HFF-Myc (cell line): ENCODE measurements around the gene RNF150.

Source experiments
- DNase-seq: peaks from one replicate; pipeline ENCODE4 v3.0.0-alpha.2; 2011; ENCODE audit warnings: low read depth; ENCODE audit errors: extremely low read depth
- H3K4me3 ChIP-seq: replicated peaks from 2 replicates; pipeline ENCODE4 v1.5.1; 2011; ENCODE audit warnings: low read depth, mild to moderate bottlenecking, control low read depth, low read length
- TF ChIP-seq, protein P1 (sequence below): IDR thresholded peaks from 2 replicates; pipeline ENCODE4 v1.5.1; 2012; ENCODE audit warnings: mild to moderate bottlenecking, low read depth, low read length, control low read depth; ENCODE audit errors: missing control alignments

Gene RNF150

DNA sequence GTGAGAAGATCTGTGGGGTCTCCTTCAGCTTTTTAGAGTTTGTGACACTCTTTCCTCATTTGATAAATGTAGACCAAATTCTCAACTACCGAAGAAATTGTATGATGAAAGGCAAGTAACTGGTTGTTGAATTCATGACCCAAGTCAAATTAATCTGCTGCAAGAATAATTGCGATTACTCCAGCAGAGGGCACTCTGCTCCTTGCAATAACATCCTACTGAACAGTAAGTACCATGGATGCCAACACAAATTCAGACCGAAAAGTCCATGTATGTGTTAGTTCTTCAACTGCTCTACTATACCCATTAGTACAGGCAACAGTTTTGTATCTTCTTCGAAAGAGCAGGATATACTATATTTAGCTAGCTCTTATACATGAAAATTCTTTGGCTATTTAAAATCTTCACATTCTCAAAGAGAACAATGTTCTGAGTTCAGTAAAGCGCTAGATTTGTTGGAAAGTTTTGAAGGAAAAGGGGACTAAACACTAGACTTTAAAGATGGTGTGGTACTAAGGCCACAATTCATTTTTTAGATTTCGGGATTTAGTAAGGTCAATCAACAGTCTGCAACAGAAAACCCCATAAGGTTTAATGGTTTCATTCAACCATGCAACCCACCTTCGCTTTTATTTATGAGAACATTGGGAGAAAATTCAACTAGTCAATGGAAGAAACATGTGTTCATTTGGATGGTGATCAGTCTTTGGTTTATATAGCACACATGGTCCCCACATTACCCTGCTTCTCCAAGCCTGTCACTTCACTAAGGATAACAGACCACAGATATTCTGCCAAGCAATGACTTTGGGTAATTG is 271.7 kb downstream of the RNF150 start:
- peak; percentile 81 for DNase-seq
- no peak overlapping the region for H3K4me3 ChIP-seq
- TF ChIP-seq, protein P1, sequence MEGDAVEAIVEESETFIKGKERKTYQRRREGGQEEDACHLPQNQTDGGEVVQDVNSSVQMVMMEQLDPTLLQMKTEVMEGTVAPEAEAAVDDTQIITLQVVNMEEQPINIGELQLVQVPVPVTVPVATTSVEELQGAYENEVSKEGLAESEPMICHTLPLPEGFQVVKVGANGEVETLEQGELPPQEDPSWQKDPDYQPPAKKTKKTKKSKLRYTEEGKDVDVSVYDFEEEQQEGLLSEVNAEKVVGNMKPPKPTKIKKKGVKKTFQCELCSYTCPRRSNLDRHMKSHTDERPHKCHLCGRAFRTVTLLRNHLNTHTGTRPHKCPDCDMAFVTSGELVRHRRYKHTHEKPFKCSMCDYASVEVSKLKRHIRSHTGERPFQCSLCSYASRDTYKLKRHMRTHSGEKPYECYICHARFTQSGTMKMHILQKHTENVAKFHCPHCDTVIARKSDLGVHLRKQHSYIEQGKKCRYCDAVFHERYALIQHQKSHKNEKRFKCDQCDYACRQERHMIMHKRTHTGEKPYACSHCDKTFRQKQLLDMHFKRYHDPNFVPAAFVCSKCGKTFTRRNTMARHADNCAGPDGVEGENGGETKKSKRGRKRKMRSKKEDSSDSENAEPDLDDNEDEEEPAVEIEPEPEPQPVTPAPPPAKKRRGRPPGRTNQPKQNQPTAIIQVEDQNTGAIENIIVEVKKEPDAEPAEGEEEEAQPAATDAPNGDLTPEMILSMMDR = peak; percentile 61

DNA sequence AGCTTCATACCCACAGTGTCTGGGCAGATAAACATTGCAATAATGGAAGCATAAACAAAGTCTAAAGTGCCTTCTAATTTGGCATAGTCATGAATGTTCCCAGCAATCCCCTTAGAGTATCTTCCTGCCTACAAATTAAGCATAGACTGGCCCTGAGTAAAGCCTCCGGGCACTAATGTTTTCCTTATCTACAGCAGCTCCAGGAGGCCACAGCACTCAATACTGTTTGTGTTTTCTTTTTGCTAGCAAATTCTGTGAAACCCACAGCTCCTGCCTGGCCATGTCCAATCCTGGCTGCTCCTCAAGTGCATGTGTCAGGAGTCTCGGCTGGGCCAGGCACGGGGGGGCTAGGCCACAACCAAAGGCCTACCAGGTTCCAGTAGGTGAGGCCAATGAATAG is 274.4 kb downstream of the RNF150 start:
- TF ChIP-seq, protein P1 = no peak
- no peak for DNase-seq
- H3K4me3 ChIP-seq = no peak overlapping the region

DNA sequence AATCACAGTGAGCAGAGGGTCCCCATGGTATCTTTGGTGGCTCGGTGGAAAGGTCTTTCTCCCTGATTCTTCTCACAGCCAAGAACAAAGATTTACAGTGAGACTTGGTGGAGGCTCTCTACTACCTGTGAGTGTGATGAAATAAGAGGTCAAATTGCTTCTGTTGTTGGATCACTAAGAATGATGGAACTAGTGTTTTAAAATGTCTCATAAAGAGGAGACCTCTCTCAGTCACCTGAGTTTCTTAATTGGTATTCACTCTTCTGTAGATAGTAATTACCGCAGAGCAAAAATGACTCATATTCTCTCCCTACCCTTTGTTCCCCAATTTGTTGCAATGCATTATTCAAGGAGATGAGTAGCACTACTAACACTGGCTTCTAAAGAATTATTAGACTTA is 276.2 kb downstream of the RNF150 start:
- H3K4me3 ChIP-seq = no peak overlapping the region
- no peak for DNase-seq
- TF ChIP-seq, protein P1 = no peak

DNA sequence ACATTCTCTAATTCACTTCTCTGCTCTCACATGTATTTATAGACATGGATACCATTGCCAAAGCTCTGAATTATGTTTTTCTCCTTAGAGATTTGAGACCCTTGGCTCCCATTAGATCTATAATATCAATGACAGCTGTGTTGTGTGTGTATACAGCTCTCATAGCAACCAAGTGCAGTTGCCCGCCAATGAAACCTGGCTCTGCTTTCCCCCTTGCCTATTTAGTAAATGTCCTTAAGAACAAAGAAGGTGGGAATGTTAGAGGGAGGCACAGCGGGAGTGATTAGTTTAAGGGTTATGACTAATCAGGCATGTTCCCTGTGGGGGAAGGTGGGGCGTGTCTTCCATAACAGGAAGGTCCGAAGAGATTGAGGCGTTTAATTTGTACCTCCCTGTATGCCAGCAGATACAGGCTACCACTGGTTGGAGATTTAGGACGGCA is 276.6 kb downstream of the RNF150 start:
- no peak overlapping the region for H3K4me3 ChIP-seq
- DNase-seq = peak; percentile 9
- TF ChIP-seq, protein P1 = no peak

DNA sequence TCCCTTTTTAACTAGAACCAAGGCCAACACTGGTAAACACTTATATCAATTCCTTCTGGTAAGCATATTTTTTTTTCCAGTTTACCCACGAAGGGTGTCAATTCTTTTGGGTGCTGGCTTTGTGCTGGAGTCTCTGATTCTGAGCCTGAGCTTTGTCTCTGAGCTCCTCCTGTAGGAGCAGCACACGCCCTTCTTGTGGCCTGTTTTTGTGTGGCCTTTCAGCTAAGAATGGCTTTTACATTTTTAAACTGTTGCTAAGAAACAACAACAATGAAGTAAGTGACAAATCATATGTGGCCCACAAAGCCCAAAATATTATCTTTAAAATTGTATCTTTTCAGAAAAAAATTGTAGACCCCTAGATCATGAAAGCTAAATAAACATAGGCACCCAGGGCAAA is 279.1 kb downstream of the RNF150 start:
- no peak overlapping the region for H3K4me3 ChIP-seq
- TF ChIP-seq, protein P1 = no peak
- DNase-seq = no peak

DNA sequence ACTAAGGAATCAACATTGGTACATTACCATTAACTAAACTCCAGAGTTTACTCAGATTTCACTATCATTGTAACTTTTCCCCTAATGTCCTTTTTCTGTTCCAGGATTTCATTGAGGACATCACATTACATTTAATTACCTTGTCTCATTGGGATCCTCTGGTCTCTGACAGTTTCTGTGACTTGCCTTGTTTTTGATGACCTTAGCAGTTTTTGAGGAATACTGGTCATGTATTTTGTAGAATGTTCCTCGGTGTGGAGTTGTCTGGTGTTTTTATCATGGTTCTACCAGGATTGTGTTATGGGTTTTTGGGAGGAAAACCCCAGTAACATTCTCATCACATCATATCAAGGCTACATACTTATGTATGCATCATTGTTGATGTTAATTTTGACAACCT is 281.5 kb downstream of the RNF150 start:
- TF ChIP-seq, protein P1 = no peak
- no peak for DNase-seq
- H3K4me3 ChIP-seq = no peak overlapping the region

DNA sequence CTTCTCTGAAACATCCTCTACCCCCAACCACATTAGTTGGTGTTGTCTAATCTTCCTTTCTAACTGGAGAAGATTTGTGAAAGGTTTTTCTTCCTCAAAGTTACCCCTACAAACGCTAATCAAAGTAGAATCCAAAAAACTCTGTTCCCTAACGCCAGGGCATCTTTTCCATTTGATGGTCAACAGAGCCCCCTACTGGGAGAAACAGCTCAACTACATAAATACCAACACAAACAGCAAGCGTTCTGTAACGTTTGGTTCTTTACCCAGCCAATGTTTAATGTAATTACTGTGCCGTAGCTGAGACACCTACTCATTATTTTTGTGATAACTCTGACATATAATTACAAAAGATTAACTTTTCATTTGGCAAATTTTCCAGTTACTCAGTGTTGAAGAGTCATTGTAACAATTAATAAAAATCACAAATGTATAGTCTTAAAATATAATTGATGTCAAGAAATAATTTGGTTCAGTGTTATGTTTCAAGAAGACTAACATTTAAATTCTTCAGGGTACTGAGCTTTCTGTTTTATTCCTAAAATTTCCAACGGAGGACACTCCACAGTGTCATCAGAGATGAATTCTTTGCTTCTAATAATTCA is 282.1 kb downstream of the RNF150 start:
- peak; percentile 41 for DNase-seq
- H3K4me3 ChIP-seq = no peak overlapping the region
- TF ChIP-seq, protein P1 = peak; percentile 66
